ENCODE data around the gene RPTOR.

- TF ChIP-seq CTCF (conservative IDR thresholded peaks at IDR 0.05 in 1 of 2, IDR thresholded peaks at IDR 0.05 in 1 of 2; ENCODE audit: low read depth in 1 of 2, low read length in 2 of 2) (no peak), EZH2 (IDR thresholded peaks at IDR 0.05; ENCODE audit: low read length, missing control alignments) (no peak)
These were observed 214.7 kb downstream of the RPTOR start for GRCh38 chr17:80759377-80759673.
